Left lung (tissue), 10 donors: ENCODE data around the gene RASL10B. TPM values are rescaled to one million over a fixed set of nuclear protein-coding genes. Genes with fewer than 3 reads are reported as not detected.
A peak's percentile ranks its signal among the peaks of the same experiment; 100 is the strongest.

Source experiments
- ATAC-seq: fragments of 200-7000 bp; cut with Tn5 transposase; one replicate; pipeline ENCODE4 v1.9.1; 2020; ENCODE audit warnings: moderate library complexity
- DNase-seq, 4 donors: peaks; one replicate each; pipeline ENCODE4 v3.0.0-alpha.2; 2013 to 2020
- H3K27ac ChIP-seq, 2 donors: fragments of 200-600 bp; sonication (generic) in 1 of 2; one replicate each; pipeline versions ENCODE4 v1.5.0 to v1.8.0; 2020 to 2021
- H3K27me3 ChIP-seq, 2 donors: fragments of 200-600 bp; sonication (generic) in 1 of 2; one replicate each; pipeline versions ENCODE4 v1.5.0 to v1.8.0; 2020 to 2021
- H3K36me3 ChIP-seq, 2 donors: fragments of 200-600 bp; sonication (generic) in 1 of 2; one replicate each; pipeline versions ENCODE4 v1.5.0 to v1.8.0; 2020 to 2021
- H3K4me1 ChIP-seq, 2 donors: fragments of 200-600 bp; one replicate each; pipeline ENCODE4 v1.8.0; 2021
- H3K4me3 ChIP-seq, 2 donors: fragments of 200-600 bp; sonication (generic) in 1 of 2; one replicate each; pipeline versions ENCODE4 v1.5.0 to v1.8.0; 2020 to 2021; ENCODE audit warnings: mild to moderate bottlenecking in 1 of 2
- H3K9me3 ChIP-seq, 2 donors: fragments of 200-600 bp; sonication (generic) in 1 of 2; one replicate each; pipeline versions ENCODE4 v1.5.0 to v1.8.0; 2020 to 2021
- CTCF ChIP-seq, 2 donors: fragments of 200-600 bp; sonication (generic) in 1 of 2; IDR thresholded peaks; one replicate each; pipeline versions ENCODE4 v1.5.0 to v1.8.0; 2021; ENCODE audit warnings: antibody characterized with exemption in 2 of 2
- intact Hi-C, 2 donors: fragments of 100-400 bp; cut with DNase I; formaldehyde crosslinking; loops; one replicate each; pipeline versions ENCODE4 v1.11.2 to v1.14.2; 2022
- polyA plus RNA-seq, 6 donors: library from polyadenylated mRNA; unstranded; fragments of 120-200 nt; gene quantifications; one replicate each; pipeline ENCODE4 v1.2.1, GENCODE V29; 2013; ENCODE audit not compliant: insufficient read length in 6 of 6
- total RNA-seq, 2 donors: library from RNA; stranded (reverse); fragmentation: NEBNext Ultra II Directional; extraction: Animal tissue kit (Norgen Biotek cat#: 25700); gene quantifications; one replicate each; pipeline ENCODE4 v1.2.1, GENCODE V29; 2021
- donor health status: DM: no; HTN: yes; CAD: no.
- donor health status: DM: no; HTN: no; CAD: no.

RASL10B gene
- total and polyA plus RNA-seq, 8 donors: 0.52 to 3.4 (median 3.0) TPM

- ATAC-seq (no peak), DNase-seq (no peak)
- Histone ChIP-seq H3K9me3 (no peaks in the 10 kb centered on the region), H3K4me3 (no peak overlapping the region), H3K4me1 (peaks cover 3 to 9% of the 10 kb centered on the region in 2 donors), H3K36me3 (peaks cover 0 to 46% of the 10 kb centered on the region in 2 donors), H3K27ac (no peak overlapping the region), H3K27me3 (peaks cover 0 to 21% of the 10 kb centered on the region in 2 donors)
- intact Hi-C loops: no loop called here
- no peak for TF ChIP-seq CTCF (IDR thresholded peaks at IDR 0.05)
These were observed 2.0 kb upstream of the RASL10B start for GRCh38 chr17:35729405-35729833.

- peaks cover 3 to 9% of the 10 kb centered on the region in 2 donors for H3K4me1 ChIP-seq
- H3K27ac ChIP-seq: no peak overlapping the region
- H3K36me3 ChIP-seq: peaks cover 0 to 35% of the 10 kb centered on the region in 2 donors
- TF ChIP-seq CTCF (IDR thresholded peaks at IDR 0.05): no peak
- H3K27me3 ChIP-seq: peaks cover 0 to 21% of the 10 kb centered on the region in 2 donors
- DNase-seq: no peak
- no peak overlapping the region for H3K4me3 ChIP-seq
- ATAC-seq: no peak
- H3K9me3 ChIP-seq: no peaks in the 10 kb centered on the region
- intact Hi-C loops: no loop called here
These were observed 936 bp upstream of the RASL10B start for GRCh38 chr17:35730400-35731005.

- Histone ChIP-seq H3K4me1 (peaks cover 3 to 9% of the 10 kb centered on the region in 2 donors), H3K27ac (no peak overlapping the region), H3K4me3 (peak overlapping the region; percentile 34 to 39), H3K36me3 (peaks cover 0 to 18% of the 10 kb centered on the region in 2 donors), H3K27me3 (peaks cover 0 to 21% of the 10 kb centered on the region in 2 donors), H3K9me3 (no peaks in the 10 kb centered on the region)
- ATAC-seq (peak; percentile 29), DNase-seq (no peak)
- intact Hi-C loops: no loop called here
- TF ChIP-seq CTCF (IDR thresholded peaks at IDR 0.05): no peak
These were observed 722 bp downstream of the RASL10B start for GRCh38 chr17:35731917-35732805.

- H3K9me3 ChIP-seq: no peaks in the 10 kb centered on the region
- peaks cover 3 to 9% of the 10 kb centered on the region in 2 donors for H3K4me1 ChIP-seq
- no peak overlapping the region for H3K27ac ChIP-seq
- H3K36me3 ChIP-seq: peaks cover 0 to 12% of the 10 kb centered on the region in 2 donors
- DNase-seq (no peak), ATAC-seq (no peak)
- intact Hi-C loops: no loop called here
- no peak overlapping the region for H3K4me3 ChIP-seq
- TF ChIP-seq CTCF (IDR thresholded peaks at IDR 0.05): no peak
- peaks cover 0 to 21% of the 10 kb centered on the region in 2 donors for H3K27me3 ChIP-seq
These were observed 1.3 kb downstream of the RASL10B start for GRCh38 chr17:35732806-35733136.

GRCh38 chr17:35733366-35733765 lies 1.9 kb downstream of the RASL10B start:
- Histone ChIP-seq H3K27ac (no peak overlapping the region), H3K36me3 (peaks cover 0 to 6% of the 10 kb centered on the region in 2 donors), H3K27me3 (peaks cover 0 to 21% of the 10 kb centered on the region in 2 donors), H3K9me3 (no peaks in the 10 kb centered on the region), H3K4me3 (no peak overlapping the region), H3K4me1 (peaks cover 3 to 9% of the 10 kb centered on the region in 2 donors)
- intact Hi-C loops: no loop called here
- no peak for DNase-seq
- ATAC-seq: no peak
- TF ChIP-seq CTCF (IDR thresholded peaks at IDR 0.05): no peak
